Thoracic aorta endothelial cell (primary cell): Measurements from ENCODE around the gene MAFG. TPM values are rescaled to one million over a fixed set of nuclear protein-coding genes. Genes with fewer than 3 reads are reported as not detected.

Source experiments
- total RNA-seq: library from RNA; depleted of rRNA; stranded (reverse); fragments of >200 nt; gene quantifications from 2 replicates; pipeline ENCODE4 v1.2.3, GENCODE V29; 2012

Gene MAFG
- total RNA-seq: 20.7 and 22.2 TPM in 2 replicates

GRCh38 chr17:81927653-81928543 is at the start of gene MAFG:
TSS of gene MAFG (minus strand) at chr17:81927735. CDS start at chr17:81923185, 4,550 bp downstream.

GRCh38 chr17:81961087-81961511 is 33.6 kb upstream of the MAFG start, which contains the start of gene NOTUM:
TSS of gene NOTUM (minus strand) at chr17:81961187. CDS start at chr17:81960909, 278 bp downstream.

GRCh38 chr17:81947189-81947588 is 19.7 kb upstream of the MAFG start, which contains the start of gene MYADML2:
TSS of gene MYADML2 (minus strand) at chr17:81947233. CDS start at chr17:81941741, 5,492 bp downstream.

GRCh38 chr17:81917565-81918332 is 9.8 kb downstream of the MAFG start, which contains the start of gene SIRT7:
TSS of gene SIRT7 (minus strand) at chr17:81918176. CDS start at chr17:81918131, 45 bp downstream.

GRCh38 chr17:81911277-81911961 is 16.1 kb downstream of the MAFG start, which contains the start of gene PCYT2:
TSS of gene PCYT2 (minus strand) at chr17:81911399. CDS start at chr17:81911355, 44 bp downstream.

GRCh38 chr17:81902023-81902652 is 25.4 kb downstream of the MAFG start, which contains the start of gene NPB:
TSS of gene NPB (plus strand) at chr17:81902238. CDS start at chr17:81902278, 40 bp downstream.

GRCh38 chr17:81870981-81871386 is 56.6 kb downstream of the MAFG start, which contains the start of gene ARHGDIA:
TSS of gene ARHGDIA (minus strand) at chr17:81871337. CDS start at chr17:81869930, 1,407 bp downstream.

Other genes with a start within 250 kb of the MAFG start
- gene ARL16, start 243.9 kb downstream of the MAFG start, total RNA-seq: 32.7 and 34.0 TPM in 2 replicates
- gene HGS, start 243.7 kb downstream of the MAFG start, total RNA-seq: 102 and 120 TPM in 2 replicates
- 40.8 and 41.5 TPM in 2 replicates for gene MRPL12, start 224.4 kb downstream of the MAFG start, total RNA-seq
- 16.2 and 23.7 TPM in 2 replicates for gene SLC25A10, start 215.5 kb downstream of the MAFG start, total RNA-seq
- not detected in 2 replicates for gene GCGR, start 123.6 kb downstream of the MAFG start, total RNA-seq
- gene MCRIP1, start 94.4 kb downstream of the MAFG start, total RNA-seq: 57.1 and 68.8 TPM in 2 replicates
- not detected in 2 replicates for gene PPP1R27, start 92.7 kb downstream of the MAFG start, total RNA-seq
- gene P4HB, start 67.2 kb downstream of the MAFG start, total RNA-seq: 824 and 903 TPM in 2 replicates
- 229 and 236 TPM in 2 replicates for gene ARHGDIA, start 56.4 kb downstream of the MAFG start, total RNA-seq
- 176 and 187 TPM in 2 replicates for gene ALYREF, start 36.1 kb downstream of the MAFG start, total RNA-seq
- gene ANAPC11, start 36.0 kb downstream of the MAFG start, total RNA-seq: 99.4 and 125 TPM in 2 replicates
- 0.13 and 0.22 TPM in 2 replicates for gene NPB, start 25.5 kb downstream of the MAFG start, total RNA-seq
- gene PCYT2, start 16.3 kb downstream of the MAFG start, total RNA-seq: 30.1 and 51.0 TPM in 2 replicates
- 17.3 and 21.1 TPM in 2 replicates for gene SIRT7, start 9.6 kb downstream of the MAFG start, total RNA-seq
- gene PYCR1, start 9.6 kb upstream of the MAFG start, total RNA-seq: 53.7 and 56.3 TPM in 2 replicates
- not detected in 2 replicates for gene MYADML2, start 19.5 kb upstream of the MAFG start, total RNA-seq
- gene NOTUM, start 33.5 kb upstream of the MAFG start, total RNA-seq: not detected in 2 replicates
- 15.8 and 19.1 TPM in 2 replicates for gene ASPSCR1, start 49.9 kb upstream of the MAFG start, total RNA-seq
- 46.4 and 49.8 TPM in 2 replicates for gene CENPX, start 95.1 kb upstream of the MAFG start, total RNA-seq
- gene LRRC45, start 95.6 kb upstream of the MAFG start, total RNA-seq: 17.4 and 20.7 TPM in 2 replicates
- 21.4 and 23.1 TPM in 2 replicates for gene RAC3, start 103.9 kb upstream of the MAFG start, total RNA-seq
- gene DCXR, start 110.0 kb upstream of the MAFG start, total RNA-seq: 44.3 and 54.9 TPM in 2 replicates
- gene RFNG, start 124.1 kb upstream of the MAFG start, total RNA-seq: 22.6 and 23.7 TPM in 2 replicates
- gene GPS1, start 124.2 kb upstream of the MAFG start, total RNA-seq: 82.2 and 98.8 TPM in 2 replicates
- gene DUS1L, start 138.1 kb upstream of the MAFG start, total RNA-seq: 59.5 and 62.2 TPM in 2 replicates
- gene FASN, start 170.5 kb upstream of the MAFG start, total RNA-seq: 141 and 288 TPM in 2 replicates